H1 (cell line): Measurements from ENCODE around the gene COL6A2. TPM values are rescaled to one million over a fixed set of nuclear protein-coding genes. Genes with fewer than 3 reads are reported as not detected.

Experiments used
- E2F6 ChIP-seq: IDR thresholded peaks from 2 replicates; pipeline ENCODE4 v1.6.1; 2012; ENCODE audit warnings: inconsistent platforms
- RFX5 ChIP-seq: IDR thresholded peaks from 2 replicates; pipeline ENCODE4 v1.6.1; 2011; ENCODE audit warnings: low read depth, low read length, improper control_type of control experiment, borderline replicate concordance
- YY1 ChIP-seq: IDR thresholded peaks from 2 replicates; pipeline ENCODE4 v1.6.1; 2011; ENCODE audit warnings: low read depth, mild to moderate bottlenecking, low read length
- polyA plus RNA-seq, 7 experiments: library from polyadenylated mRNA; depleted of rRNA in 3 of 7; stranded (reverse) in 5 of 7; unstranded in 2 of 7; fragments of >200 nt in 5 of 7; fragments of 200-250 nt in 2 of 7; gene quantifications; 1 replicate in 5 of 7; 2 replicates in 1 of 7; 4 replicates in 1 of 7; pipeline versions ENCODE4 v1.2.1 to v1.2.3, GENCODE V29; 2011 to 2013; ENCODE audit warnings: missing spikeins in 2 of 7, mixed read lengths in 2 of 7
- total RNA-seq: library from RNA; stranded (reverse); fragmentation: NEBNext Ultra II Directional; extraction: Animal tissue kit (Norgen Biotek cat#: 25700); gene quantifications from 2 replicates; pipeline ENCODE4 v1.2.1, GENCODE V29; 2021

COL6A2 gene
- total and polyA plus RNA-seq, 2 of the 8 experiments (the other 6 are each of a cell fraction or from before 2014, with no cell fraction given): 60.1 to 62.7 TPM

- no peak for TF ChIP-seq E2F6
- no peak for TF ChIP-seq YY1
- no peak for TF ChIP-seq RFX5
These were observed 6.3 kb upstream of the COL6A2 start (continued) for GRCh38 chr21:46091631-46092025.
